H1 (cell line): ENCODE results near the gene TNFRSF14. TPM values are rescaled to one million over a fixed set of nuclear protein-coding genes. Genes with fewer than 3 reads are reported as not detected.
A peak's percentile ranks its signal among the peaks of the same experiment; 100 is the strongest.

ENCODE experiments used
- CBX5 ChIP-seq: fragments of 300-800, 300-1000 bp; sonication (generic); IDR thresholded peaks from 2 replicates; pipeline ENCODE4 v1.7.1; 2016; ENCODE audit warnings: antibody characterized with exemption, low read length, low read depth
- CTBP2 ChIP-seq: IDR thresholded peaks from 2 replicates; pipeline ENCODE4 v1.7.0; 2011; ENCODE audit warnings: borderline replicate concordance, mild to moderate bottlenecking, moderate library complexity, mixed read lengths, low read length; ENCODE audit not compliant: insufficient read depth, insufficient read length
- FOSL1 ChIP-seq: IDR thresholded peaks from 2 replicates; pipeline ENCODE4 v1.6.1; 2011; ENCODE audit warnings: mild to moderate bottlenecking, low read depth, low read length, moderate library complexity; ENCODE audit not compliant: insufficient read depth
- GABPA ChIP-seq: IDR thresholded peaks from 2 replicates; pipeline ENCODE4 v1.6.1; 2011; ENCODE audit warnings: mild to moderate bottlenecking, low read length, moderate library complexity, borderline replicate concordance; ENCODE audit not compliant: insufficient read depth
- KDM5A ChIP-seq: fragments of 200-600 bp; IDR thresholded peaks from 2 replicates; pipeline ENCODE4 v1.7.1; 2012; ENCODE audit warnings: mild to moderate bottlenecking, low read length, inconsistent platforms, mixed read lengths
- RXRA ChIP-seq: IDR thresholded peaks from 2 replicates; pipeline ENCODE4 v1.6.1; 2011; ENCODE audit warnings: low read depth, mild to moderate bottlenecking, low read length, moderate library complexity; ENCODE audit not compliant: insufficient read depth
- TAF7 ChIP-seq: optimal IDR thresholded peaks from 2 replicates; pipeline ENCODE3; 2011; ENCODE audit warnings: low read depth, mild to moderate bottlenecking, inconsistent platforms, low read length, moderate library complexity, borderline replicate concordance
- polyA plus RNA-seq, 7 experiments: library from polyadenylated mRNA; depleted of rRNA in 3 of 7; stranded (reverse) in 5 of 7; unstranded in 2 of 7; fragments of >200 nt in 5 of 7; fragments of 200-250 nt in 2 of 7; gene quantifications; 1 replicate in 5 of 7; 2 replicates in 1 of 7; 4 replicates in 1 of 7; pipeline versions ENCODE4 v1.2.1 to v1.2.3, GENCODE V29; 2011 to 2013; ENCODE audit warnings: missing spikeins in 2 of 7, mixed read lengths in 2 of 7
- total RNA-seq: library from RNA; stranded (reverse); fragmentation: NEBNext Ultra II Directional; extraction: Animal tissue kit (Norgen Biotek cat#: 25700); gene quantifications from 2 replicates; pipeline ENCODE4 v1.2.1, GENCODE V29; 2021
- TF ChIP-seq, protein P1 (sequence below): IDR thresholded peaks from 2 replicates; pipeline ENCODE4 v1.6.1; 2011; ENCODE audit warnings: low read depth, mild to moderate bottlenecking, low read length; ENCODE audit not compliant: insufficient read depth
- TF ChIP-seq, protein P2 (sequence below): fragments of 300-600 bp; sonication (generic); IDR thresholded peaks from 2 replicates; pipeline ENCODE4 v1.7.1; 2012; ENCODE audit warnings: low read length, moderate library complexity, mild to moderate bottlenecking, inconsistent platforms; ENCODE audit not compliant: insufficient replicate concordance

TNFRSF14 gene
- total and polyA plus RNA-seq, 2 of the 8 experiments (the other 6 are each of a cell fraction or from before 2014, with no cell fraction given): 0.36 to 0.50 TPM

DNA sequence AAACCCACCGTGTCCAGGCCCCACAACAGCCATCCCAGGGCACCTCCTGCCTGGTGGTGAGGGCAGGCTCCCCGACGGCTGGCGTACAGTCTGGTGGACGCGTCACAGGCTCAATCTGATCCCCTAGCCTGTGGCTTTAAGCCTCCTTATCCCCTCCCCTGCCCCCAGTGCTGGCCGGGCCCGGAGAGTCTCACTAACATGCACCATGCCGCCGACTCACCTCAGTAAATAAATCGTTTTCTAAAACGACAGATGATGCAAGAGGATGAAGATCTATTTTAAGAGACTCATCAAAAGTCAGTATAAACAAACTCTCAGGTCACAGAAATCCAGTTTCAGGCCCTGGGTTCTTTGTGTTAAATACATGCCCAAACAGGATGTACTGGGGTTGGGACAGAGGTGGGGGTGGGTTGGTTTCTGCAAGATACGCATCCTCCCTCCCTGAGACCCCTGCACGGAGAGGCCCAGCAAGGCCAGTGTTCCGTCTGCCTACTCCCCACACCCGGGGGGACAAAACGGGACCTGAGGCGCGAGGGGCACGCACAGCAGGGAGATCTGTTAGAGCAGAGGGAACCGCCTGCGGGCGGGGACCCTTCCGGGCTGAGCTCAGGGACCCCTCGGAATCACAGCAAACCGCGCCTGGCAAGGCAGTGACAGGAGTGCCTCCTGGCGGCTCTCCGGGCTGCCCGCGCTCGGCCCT is 32.8 kb upstream of the TNFRSF14 start (continued):
- TF ChIP-seq TAF7: no peak
- TF ChIP-seq GABPA: peak; percentile 51; the same call in 1 of the 2 replicates
- TF ChIP-seq, protein P1, sequence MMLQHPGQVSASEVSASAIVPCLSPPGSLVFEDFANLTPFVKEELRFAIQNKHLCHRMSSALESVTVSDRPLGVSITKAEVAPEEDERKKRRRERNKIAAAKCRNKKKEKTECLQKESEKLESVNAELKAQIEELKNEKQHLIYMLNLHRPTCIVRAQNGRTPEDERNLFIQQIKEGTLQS: no peak
- TF ChIP-seq FOSL1: no peak
- TF ChIP-seq KDM5A: no peak
- TF ChIP-seq, protein P2, sequence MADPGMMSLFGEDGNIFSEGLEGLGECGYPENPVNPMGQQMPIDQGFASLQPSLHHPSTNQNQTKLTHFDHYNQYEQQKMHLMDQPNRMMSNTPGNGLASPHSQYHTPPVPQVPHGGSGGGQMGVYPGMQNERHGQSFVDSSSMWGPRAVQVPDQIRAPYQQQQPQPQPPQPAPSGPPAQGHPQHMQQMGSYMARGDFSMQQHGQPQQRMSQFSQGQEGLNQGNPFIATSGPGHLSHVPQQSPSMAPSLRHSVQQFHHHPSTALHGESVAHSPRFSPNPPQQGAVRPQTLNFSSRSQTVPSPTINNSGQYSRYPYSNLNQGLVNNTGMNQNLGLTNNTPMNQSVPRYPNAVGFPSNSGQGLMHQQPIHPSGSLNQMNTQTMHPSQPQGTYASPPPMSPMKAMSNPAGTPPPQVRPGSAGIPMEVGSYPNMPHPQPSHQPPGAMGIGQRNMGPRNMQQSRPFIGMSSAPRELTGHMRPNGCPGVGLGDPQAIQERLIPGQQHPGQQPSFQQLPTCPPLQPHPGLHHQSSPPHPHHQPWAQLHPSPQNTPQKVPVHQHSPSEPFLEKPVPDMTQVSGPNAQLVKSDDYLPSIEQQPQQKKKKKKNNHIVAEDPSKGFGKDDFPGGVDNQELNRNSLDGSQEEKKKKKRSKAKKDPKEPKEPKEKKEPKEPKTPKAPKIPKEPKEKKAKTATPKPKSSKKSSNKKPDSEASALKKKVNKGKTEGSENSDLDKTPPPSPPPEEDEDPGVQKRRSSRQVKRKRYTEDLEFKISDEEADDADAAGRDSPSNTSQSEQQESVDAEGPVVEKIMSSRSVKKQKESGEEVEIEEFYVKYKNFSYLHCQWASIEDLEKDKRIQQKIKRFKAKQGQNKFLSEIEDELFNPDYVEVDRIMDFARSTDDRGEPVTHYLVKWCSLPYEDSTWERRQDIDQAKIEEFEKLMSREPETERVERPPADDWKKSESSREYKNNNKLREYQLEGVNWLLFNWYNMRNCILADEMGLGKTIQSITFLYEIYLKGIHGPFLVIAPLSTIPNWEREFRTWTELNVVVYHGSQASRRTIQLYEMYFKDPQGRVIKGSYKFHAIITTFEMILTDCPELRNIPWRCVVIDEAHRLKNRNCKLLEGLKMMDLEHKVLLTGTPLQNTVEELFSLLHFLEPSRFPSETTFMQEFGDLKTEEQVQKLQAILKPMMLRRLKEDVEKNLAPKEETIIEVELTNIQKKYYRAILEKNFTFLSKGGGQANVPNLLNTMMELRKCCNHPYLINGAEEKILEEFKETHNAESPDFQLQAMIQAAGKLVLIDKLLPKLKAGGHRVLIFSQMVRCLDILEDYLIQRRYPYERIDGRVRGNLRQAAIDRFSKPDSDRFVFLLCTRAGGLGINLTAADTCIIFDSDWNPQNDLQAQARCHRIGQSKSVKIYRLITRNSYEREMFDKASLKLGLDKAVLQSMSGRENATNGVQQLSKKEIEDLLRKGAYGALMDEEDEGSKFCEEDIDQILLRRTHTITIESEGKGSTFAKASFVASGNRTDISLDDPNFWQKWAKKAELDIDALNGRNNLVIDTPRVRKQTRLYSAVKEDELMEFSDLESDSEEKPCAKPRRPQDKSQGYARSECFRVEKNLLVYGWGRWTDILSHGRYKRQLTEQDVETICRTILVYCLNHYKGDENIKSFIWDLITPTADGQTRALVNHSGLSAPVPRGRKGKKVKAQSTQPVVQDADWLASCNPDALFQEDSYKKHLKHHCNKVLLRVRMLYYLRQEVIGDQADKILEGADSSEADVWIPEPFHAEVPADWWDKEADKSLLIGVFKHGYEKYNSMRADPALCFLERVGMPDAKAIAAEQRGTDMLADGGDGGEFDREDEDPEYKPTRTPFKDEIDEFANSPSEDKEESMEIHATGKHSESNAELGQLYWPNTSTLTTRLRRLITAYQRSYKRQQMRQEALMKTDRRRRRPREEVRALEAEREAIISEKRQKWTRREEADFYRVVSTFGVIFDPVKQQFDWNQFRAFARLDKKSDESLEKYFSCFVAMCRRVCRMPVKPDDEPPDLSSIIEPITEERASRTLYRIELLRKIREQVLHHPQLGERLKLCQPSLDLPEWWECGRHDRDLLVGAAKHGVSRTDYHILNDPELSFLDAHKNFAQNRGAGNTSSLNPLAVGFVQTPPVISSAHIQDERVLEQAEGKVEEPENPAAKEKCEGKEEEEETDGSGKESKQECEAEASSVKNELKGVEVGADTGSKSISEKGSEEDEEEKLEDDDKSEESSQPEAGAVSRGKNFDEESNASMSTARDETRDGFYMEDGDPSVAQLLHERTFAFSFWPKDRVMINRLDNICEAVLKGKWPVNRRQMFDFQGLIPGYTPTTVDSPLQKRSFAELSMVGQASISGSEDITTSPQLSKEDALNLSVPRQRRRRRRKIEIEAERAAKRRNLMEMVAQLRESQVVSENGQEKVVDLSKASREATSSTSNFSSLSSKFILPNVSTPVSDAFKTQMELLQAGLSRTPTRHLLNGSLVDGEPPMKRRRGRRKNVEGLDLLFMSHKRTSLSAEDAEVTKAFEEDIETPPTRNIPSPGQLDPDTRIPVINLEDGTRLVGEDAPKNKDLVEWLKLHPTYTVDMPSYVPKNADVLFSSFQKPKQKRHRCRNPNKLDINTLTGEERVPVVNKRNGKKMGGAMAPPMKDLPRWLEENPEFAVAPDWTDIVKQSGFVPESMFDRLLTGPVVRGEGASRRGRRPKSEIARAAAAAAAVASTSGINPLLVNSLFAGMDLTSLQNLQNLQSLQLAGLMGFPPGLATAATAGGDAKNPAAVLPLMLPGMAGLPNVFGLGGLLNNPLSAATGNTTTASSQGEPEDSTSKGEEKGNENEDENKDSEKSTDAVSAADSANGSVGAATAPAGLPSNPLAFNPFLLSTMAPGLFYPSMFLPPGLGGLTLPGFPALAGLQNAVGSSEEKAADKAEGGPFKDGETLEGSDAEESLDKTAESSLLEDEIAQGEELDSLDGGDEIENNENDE: no peak
- no peak for TF ChIP-seq CBX5
- no peak for TF ChIP-seq CTBP2
- TF ChIP-seq RXRA: no peak
